Lung (tissue), 12 donors: ENCODE measurements around the gene PTPRT. TPM values are rescaled to one million over a fixed set of nuclear protein-coding genes. Genes with fewer than 3 reads are reported as not detected.

Experiments used
- ATAC-seq: fragments of 200-7000 bp; cut with Tn5 transposase; one replicate; pipeline ENCODE4 v1.9.1; 2020; ENCODE audit warnings: moderate number of reproducible peaks; ENCODE audit not compliant: insufficient read depth, low FRiP score
- DNase-seq, 3 donors: peaks; one replicate each; pipeline ENCODE4 v3.0.0-alpha.2; 2013 to 2017
- H3K27ac ChIP-seq, 2 donors: one replicate each; pipeline ENCODE4 v1.5.1; 2013; ENCODE audit warnings: mild to moderate bottlenecking in 2 of 2, moderate library complexity in 2 of 2, control low read depth in 1 of 2, inconsistent platforms in 1 of 2, low read depth in 1 of 2, low read length in 1 of 2
- H3K27me3 ChIP-seq, 3 donors: one replicate each; pipeline ENCODE4 v1.5.1; 2013; ENCODE audit warnings: low read length in 2 of 3; ENCODE audit not compliant: control insufficient read depth in 3 of 3, insufficient read depth in 3 of 3
- H3K36me3 ChIP-seq, 4 donors: one replicate each; pipeline ENCODE4 v1.5.1; 2013; ENCODE audit warnings: low read length in 4 of 4, mild to moderate bottlenecking in 1 of 4, moderate library complexity in 1 of 4; ENCODE audit not compliant: control insufficient read depth in 4 of 4, insufficient read depth in 4 of 4
- H3K4me1 ChIP-seq, 5 donors: one replicate each; pipeline ENCODE4 v1.5.1; 2013; ENCODE audit warnings: low read length in 5 of 5, mild to moderate bottlenecking in 2 of 5, moderate library complexity in 1 of 5; ENCODE audit not compliant: control insufficient read depth in 5 of 5, insufficient read depth in 5 of 5
- H3K4me3 ChIP-seq: one replicate; pipeline ENCODE4 v1.5.1; 2013; ENCODE audit warnings: mild to moderate bottlenecking, control low read depth, moderate library complexity
- H3K9ac ChIP-seq, 2 donors: one replicate each; pipeline ENCODE4 v1.5.1; 2013; ENCODE audit warnings: low read length in 2 of 2, control low read depth in 1 of 2; ENCODE audit not compliant: insufficient read depth in 1 of 2
- H3K9me3 ChIP-seq, 4 donors: one replicate each; pipeline ENCODE4 v1.5.1; 2013; ENCODE audit warnings: low read length in 3 of 4, mild to moderate bottlenecking in 1 of 4, moderate library complexity in 1 of 4; ENCODE audit not compliant: control insufficient read depth in 4 of 4, insufficient read depth in 3 of 4
- CTCF ChIP-seq: IDR thresholded peaks from 2 replicates; pipeline ENCODE4 v1.5.1; 2012; ENCODE audit warnings: mild to moderate bottlenecking; ENCODE audit errors: control extremely low read depth, extremely low read depth
- WGBS, 2 donors: extraction: QIAGEN DNeasy Blood & Tissue Kit; methylation state at CpG; one replicate each; pipeline ENCODE4 v1.1.7; 2013; 5-methylcytosine and 5-hydroxymethylcytosine counted together
- polyA plus RNA-seq, 2 donors: library from polyadenylated mRNA; stranded (reverse); fragments of 200-250 nt; gene quantifications; one replicate each; pipeline ENCODE4 v1.2.1, GENCODE V29; 2013
- total RNA-seq, 2 donors: library from RNA; depleted of rRNA in 1 of 2; stranded (reverse); fragments of >200 nt in 1 of 2; gene quantifications; one replicate each; pipeline ENCODE4 v1.2.1, GENCODE V29; 2014 to 2021
- donor health status: control.
- donor health status: control.
- donor health status: Bipolar disorder and iron deficiency.
- donor health status: healthy.
- donor health status: DM: yes; HTN: yes; CAD: no.

PTPRT gene
- total and polyA plus RNA-seq, 4 donors: 0.37 to 13.8 (median 6.1) TPM

GRCh38 chr20:42261766-42262270 is 927.9 kb downstream of the PTPRT start:
- no peak for ATAC-seq
- TF ChIP-seq CTCF: no peak
- no peaks in the 10 kb centered on the region for H3K4me1 ChIP-seq
- no peaks in the 10 kb centered on the region for H3K36me3 ChIP-seq
- no peak overlapping the region for H3K27ac ChIP-seq
- H3K4me3 ChIP-seq: no peak overlapping the region
- H3K27me3 ChIP-seq: no peaks in the 10 kb centered on the region
- DNase-seq: no peak
- peaks cover 0 to 2% (median 0%) of the 10 kb centered on the region in 4 donors for H3K9me3 ChIP-seq
- WGBS, 2 donors: 88 to 92% methylated on average over 6 of the region's 6 CpGs
- H3K9ac ChIP-seq: no peak overlapping the region

DNA sequence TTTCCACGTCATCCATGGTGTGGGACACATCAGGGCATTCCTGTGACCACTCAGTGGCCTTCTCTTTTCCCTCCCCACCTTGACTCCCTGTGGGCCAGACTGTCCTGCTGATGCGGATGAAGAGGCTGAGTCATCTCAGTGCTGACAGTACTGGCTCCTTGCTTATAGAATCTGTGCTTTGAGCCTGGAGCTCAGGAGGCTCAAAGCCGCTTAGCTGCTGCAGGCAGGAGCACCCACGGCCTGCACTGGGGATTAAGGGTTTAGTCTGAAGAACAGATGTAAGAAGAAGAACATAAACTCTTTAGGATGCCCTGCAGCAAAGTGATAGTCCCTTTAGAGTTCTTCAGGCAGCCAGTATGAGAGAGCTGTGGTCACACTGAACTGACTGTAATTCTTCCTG is 929.5 kb downstream of the PTPRT start:
- no peak for TF ChIP-seq CTCF
- 74 to 81% methylated on average over 4 of the region's 4 CpGs for WGBS, 2 donors
- no peak overlapping the region for H3K27ac ChIP-seq
- H3K9ac ChIP-seq: no peak overlapping the region
- no peaks in the 10 kb centered on the region for H3K27me3 ChIP-seq
- peaks cover 0 to 2% (median 0%) of the 10 kb centered on the region in 4 donors for H3K9me3 ChIP-seq
- no peaks in the 10 kb centered on the region for H3K36me3 ChIP-seq
- no peaks in the 10 kb centered on the region for H3K4me1 ChIP-seq
- H3K4me3 ChIP-seq: no peak overlapping the region
- DNase-seq (no peak), ATAC-seq (no peak)

- Histone ChIP-seq H3K36me3 (no peaks in the 10 kb centered on the region), H3K4me3 (no peak overlapping the region), H3K9ac (no peak overlapping the region), H3K27me3 (no peaks in the 10 kb centered on the region), H3K27ac (no peak overlapping the region), H3K4me1 (no peaks in the 10 kb centered on the region), H3K9me3 (peaks cover 0 to 2% (median 0%) of the 10 kb centered on the region in 4 donors)
- no peak for TF ChIP-seq CTCF
- no peak for DNase-seq
- 82 to 92% methylated on average over 4 of the region's 4 CpGs for WGBS, 2 donors
- no peak for ATAC-seq
These were observed 930.3 kb downstream of the PTPRT start for GRCh38 chr20:42259389-42259788.
